ENCODE results near the gene SREBF1.

Gene SREBF1

DNA sequence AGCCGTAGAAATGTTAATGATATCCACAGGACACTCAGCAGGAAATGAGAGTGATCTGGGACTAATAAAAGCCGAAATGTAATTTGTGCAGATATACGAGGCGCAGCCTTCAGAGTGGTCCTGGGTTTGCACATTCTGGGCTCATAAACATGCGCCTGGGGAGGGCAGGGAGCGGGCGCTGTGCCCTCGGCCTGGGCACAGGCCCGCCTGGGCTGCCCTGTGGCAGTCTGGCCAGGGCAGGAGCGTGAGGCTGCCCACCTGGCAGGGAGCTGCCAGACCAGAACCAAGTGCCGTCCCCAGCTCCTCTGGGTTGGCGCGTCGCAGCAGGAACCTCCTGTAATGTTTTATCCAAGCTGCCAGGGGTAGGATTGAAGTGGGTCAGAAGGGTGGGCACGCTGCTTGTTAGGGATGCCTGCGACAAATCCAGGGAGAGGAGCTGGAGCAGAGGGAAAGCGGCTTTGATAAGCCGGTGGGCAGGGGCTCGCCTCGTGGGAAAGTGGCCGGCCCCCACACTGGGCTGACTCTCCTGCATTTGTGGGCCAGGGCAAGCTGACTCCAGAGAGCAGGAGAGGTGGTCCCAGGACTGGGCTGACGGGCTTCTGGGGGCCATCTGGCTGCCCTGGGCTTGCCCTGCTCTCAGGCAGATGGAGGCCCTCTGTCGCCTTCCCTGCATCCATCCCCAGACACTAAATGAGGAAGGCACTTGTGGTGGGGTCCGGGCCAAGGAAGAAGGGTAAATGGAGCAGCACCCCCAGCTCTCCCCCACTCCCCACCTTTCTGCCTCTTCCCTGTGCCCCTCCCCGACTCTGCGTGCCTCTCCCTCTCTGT, 45.9 kb downstream of the SREBF1 start:
- TF ChIP-seq, protein P1, sequence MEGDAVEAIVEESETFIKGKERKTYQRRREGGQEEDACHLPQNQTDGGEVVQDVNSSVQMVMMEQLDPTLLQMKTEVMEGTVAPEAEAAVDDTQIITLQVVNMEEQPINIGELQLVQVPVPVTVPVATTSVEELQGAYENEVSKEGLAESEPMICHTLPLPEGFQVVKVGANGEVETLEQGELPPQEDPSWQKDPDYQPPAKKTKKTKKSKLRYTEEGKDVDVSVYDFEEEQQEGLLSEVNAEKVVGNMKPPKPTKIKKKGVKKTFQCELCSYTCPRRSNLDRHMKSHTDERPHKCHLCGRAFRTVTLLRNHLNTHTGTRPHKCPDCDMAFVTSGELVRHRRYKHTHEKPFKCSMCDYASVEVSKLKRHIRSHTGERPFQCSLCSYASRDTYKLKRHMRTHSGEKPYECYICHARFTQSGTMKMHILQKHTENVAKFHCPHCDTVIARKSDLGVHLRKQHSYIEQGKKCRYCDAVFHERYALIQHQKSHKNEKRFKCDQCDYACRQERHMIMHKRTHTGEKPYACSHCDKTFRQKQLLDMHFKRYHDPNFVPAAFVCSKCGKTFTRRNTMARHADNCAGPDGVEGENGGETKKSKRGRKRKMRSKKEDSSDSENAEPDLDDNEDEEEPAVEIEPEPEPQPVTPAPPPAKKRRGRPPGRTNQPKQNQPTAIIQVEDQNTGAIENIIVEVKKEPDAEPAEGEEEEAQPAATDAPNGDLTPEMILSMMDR (IDR thresholded peaks at IDR 0.05; ENCODE audit: extremely low read depth, insufficient read depth, missing control alignments): no peak
- no peak for DNase-seq (ENCODE audit: low spot score)
- in situ Hi-C loops (cut with MboI; ENCODE audit: low pct_unique_long_range_greater_than_20kb, low sequenced_read_pairs, unreplicated experiment): no loop called here

DNA sequence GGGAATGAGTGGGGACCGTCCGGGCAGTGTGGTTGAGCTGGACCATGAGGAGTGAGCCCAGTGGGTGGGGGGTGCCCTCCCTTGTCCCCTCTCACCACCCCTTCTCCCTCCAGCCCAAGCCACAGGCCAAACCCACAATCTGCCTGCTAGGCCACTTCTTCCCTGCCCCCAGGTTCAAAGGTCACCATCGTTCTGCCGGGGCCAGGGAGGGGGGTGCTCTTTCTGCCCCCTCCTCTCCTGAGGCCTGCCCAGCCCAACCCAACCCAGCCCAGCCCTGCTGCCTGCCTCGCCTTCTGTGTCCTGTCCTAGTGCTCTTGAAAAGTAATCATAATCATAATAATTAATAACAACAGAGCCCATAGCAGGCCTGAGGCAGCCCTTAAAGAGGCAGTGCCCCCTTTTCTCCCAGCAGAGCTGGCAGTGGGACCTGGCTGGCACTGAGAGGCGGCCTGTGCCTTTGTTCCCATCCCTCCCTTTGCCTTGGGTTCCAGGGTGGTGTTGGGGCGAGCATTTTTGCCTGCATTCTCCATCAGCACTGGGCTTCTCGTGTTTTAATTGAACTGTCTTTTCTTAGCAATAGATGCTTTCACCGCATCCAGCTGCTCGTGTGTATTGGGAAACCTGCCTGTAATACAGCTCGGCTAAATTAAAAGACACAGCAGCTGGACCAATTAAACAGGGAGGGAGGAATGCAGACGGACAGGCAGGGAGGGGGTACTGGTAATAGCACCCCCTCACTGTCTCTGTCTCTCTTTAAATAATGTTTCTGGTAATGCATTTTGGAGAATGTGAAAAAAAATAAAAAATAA, 46.8 kb downstream of the SREBF1 start:
- TF ChIP-seq, protein P1 (IDR thresholded peaks at IDR 0.05; ENCODE audit: extremely low read depth, insufficient read depth, missing control alignments): no peak
- in situ Hi-C loops (cut with MboI; ENCODE audit: low pct_unique_long_range_greater_than_20kb, low sequenced_read_pairs, unreplicated experiment): no loop called here
- DNase-seq (ENCODE audit: low spot score): no peak

DNA sequence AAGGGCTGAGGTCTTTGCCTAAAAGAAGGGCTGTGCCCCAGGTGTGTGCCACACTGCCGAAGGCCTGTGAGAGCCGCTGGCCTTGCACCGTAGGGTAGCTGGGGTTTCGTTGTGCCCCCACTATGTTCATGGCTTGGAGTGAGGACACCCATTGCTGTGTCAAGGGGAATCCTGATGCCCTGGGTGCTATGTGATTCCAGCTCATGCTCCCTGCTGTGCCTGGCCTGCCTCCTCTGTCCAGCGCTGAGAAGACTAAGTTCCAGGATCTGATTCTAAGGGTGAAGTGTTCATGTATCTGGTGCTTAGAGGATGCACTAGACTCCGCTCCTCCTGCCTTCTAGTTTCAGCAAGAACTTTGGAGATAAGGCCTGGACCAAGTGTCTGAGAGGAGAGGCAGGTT, 47.4 kb downstream of the SREBF1 start:
- DNase-seq (ENCODE audit: low spot score): no peak
- TF ChIP-seq, protein P1 (IDR thresholded peaks at IDR 0.05; ENCODE audit: extremely low read depth, insufficient read depth, missing control alignments): no peak
- in situ Hi-C loops (cut with MboI; ENCODE audit: low pct_unique_long_range_greater_than_20kb, low sequenced_read_pairs, unreplicated experiment): no loop called here

DNA sequence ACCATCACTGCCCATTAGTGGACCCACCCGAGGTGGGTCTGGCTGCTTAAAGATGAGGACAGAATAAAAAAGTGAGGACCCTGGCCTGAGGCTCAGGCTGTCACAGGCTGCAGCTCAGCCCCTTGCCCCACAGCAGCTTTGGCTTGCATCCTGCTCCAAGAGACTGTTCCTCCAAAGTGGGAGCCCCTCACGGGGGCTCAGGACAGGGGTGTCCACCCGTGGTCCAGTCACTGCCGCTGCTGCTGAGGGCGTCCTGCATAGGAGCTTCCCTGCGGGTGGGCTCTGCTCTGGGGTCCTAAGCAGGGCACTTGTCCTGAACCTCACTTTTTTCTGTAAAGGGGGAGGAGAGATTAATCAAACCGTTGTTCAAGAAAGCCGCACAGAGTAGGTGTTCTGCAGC, 47.8 kb downstream of the SREBF1 start:
- TF ChIP-seq, protein P1 (IDR thresholded peaks at IDR 0.05; ENCODE audit: extremely low read depth, insufficient read depth, missing control alignments): no peak
- in situ Hi-C loops (cut with MboI; ENCODE audit: low pct_unique_long_range_greater_than_20kb, low sequenced_read_pairs, unreplicated experiment): no loop called here
- no peak for DNase-seq (ENCODE audit: low spot score)

DNA sequence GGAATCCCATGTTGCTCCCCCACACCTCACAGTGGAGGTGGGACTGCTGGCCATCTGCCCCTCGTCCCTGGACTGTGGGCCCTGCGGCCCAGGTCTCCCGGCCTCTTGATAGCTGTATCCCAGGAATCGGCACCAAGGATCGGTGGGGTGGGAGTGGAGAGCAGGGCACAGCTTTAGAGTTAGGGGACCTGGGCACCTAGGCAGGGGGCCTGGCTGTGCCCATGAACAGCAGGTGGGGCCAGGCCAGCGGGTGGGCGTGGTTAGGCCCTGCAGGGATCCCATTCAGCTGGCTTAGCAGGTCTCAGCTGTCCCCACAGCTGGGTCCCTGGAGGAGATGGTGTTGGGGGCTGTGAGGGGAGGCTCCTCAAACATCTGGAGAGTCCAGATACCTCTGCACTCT, 49.2 kb downstream of the SREBF1 start:
- no peak for DNase-seq (ENCODE audit: low spot score)
- in situ Hi-C loops (cut with MboI; ENCODE audit: low pct_unique_long_range_greater_than_20kb, low sequenced_read_pairs, unreplicated experiment): no loop called here
- TF ChIP-seq, protein P1 (IDR thresholded peaks at IDR 0.05; ENCODE audit: extremely low read depth, insufficient read depth, missing control alignments): no peak

DNA sequence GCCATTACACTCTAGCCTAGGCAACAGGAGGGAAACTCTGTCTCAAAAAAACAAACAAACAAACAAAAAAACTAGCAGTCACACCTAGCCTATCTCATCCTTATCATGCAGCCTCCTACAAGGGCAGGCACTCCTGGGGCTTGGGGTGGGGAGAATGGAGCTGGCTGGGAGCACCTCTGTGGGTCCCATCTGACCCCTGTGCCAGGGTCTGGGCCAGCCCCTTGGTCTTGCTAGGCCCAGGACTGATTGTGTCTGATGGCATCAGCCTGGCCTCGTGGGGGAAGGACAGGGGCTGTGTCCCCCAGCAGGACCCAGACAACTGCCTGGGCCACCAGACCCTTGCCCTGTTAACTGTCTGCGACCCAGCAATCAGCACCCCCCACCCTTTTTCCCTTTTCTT, 49.8 kb downstream of the SREBF1 start:
- TF ChIP-seq, protein P1 (IDR thresholded peaks at IDR 0.05; ENCODE audit: extremely low read depth, insufficient read depth, missing control alignments): no peak
- DNase-seq (ENCODE audit: low spot score): no peak
- in situ Hi-C loops (cut with MboI; ENCODE audit: low pct_unique_long_range_greater_than_20kb, low sequenced_read_pairs, unreplicated experiment): no loop called here
